ENCODE data around the gene DHFR.
"Not testable (repeated sequence)": the region's sequence is repeated elsewhere in the genome, so short reads cannot be mapped to it uniquely, and the experiment has no call there.

Gene DHFR

GRCh38 chr5:80592105-80592504 lies 62.7 kb downstream of the DHFR start:
- no peak for DNase-seq

GRCh38 chr5:80591352-80591751 lies 63.4 kb downstream of the DHFR start:
- DNase-seq = no peak

GRCh38 chr5:80590766-80591165 lies 64.0 kb downstream of the DHFR start:
- DNase-seq = no peak

- DNase-seq = no peak
Observed at GRCh38 chr5:80588858-80589540, 65.8 kb downstream of the DHFR start.

GRCh38 chr5:80584770-80585169 lies 70.0 kb downstream of the DHFR start:
- DNase-seq = no peak

- not testable (repeated sequence) for DNase-seq
Observed at GRCh38 chr5:80580291-80580690, 74.5 kb downstream of the DHFR start.

GRCh38 chr5:80579050-80579449 lies 75.7 kb downstream of the DHFR start:
- DNase-seq = no peak

GRCh38 chr5:80577707-80578106 lies 77.1 kb downstream of the DHFR start:
- DNase-seq = no peak

- DNase-seq = no peak
Observed at GRCh38 chr5:80576383-80576782, 78.4 kb downstream of the DHFR start.

All from suppressor macrophage (primary cell).